Sigmoid colon (tissue), 7 donors: ENCODE results near the gene SH2B3. TPM values are rescaled to one million over a fixed set of nuclear protein-coding genes. Genes with fewer than 3 reads are reported as not detected.

Experiments
- DNase-seq: peaks from one replicate; pipeline ENCODE4 v3.0.0-alpha.2; 2019
- H3K27ac ChIP-seq, 4 donors: fragments of 200-600 bp; sonication (generic); one replicate each; pipeline ENCODE4 v1.5.1; 2016 to 2019; ENCODE audit warnings: mild to moderate bottlenecking in 1 of 4
- H3K27me3 ChIP-seq, 3 donors: fragments of 200-600 bp; sonication (generic); one replicate each; pipeline ENCODE4 v1.5.1; 2019; ENCODE audit warnings: mild to moderate bottlenecking in 1 of 3
- H3K36me3 ChIP-seq, 4 donors: fragments of 200-600 bp; sonication (generic); one replicate each; pipeline ENCODE4 v1.5.1; 2016 to 2019
- H3K4me1 ChIP-seq, 4 donors: fragments of 200-600 bp; sonication (generic); one replicate each; pipeline ENCODE4 v1.5.1; 2017 to 2019
- H3K4me3 ChIP-seq, 4 donors: fragments of 200-600 bp; sonication (generic); one replicate each; pipeline ENCODE4 v1.5.1; 2017 to 2019; ENCODE audit warnings: mild to moderate bottlenecking in 2 of 4, moderate library complexity in 1 of 4
- H3K9me3 ChIP-seq, 4 donors: fragments of 200-600 bp in 3 of 4; sonication (generic) in 3 of 4; one replicate each; pipeline versions ENCODE4 v1.5.1 to v1.6.1; 2013 to 2019
- CTCF ChIP-seq, 4 experiments: fragments of 450-650 bp in 3 of 4; fragments of 200-600 bp in 1 of 4; IDR thresholded peaks; one replicate each; pipeline ENCODE4 v1.5.1; 2016 to 2019; ENCODE audit warnings: antibody characterized with exemption in 4 of 4, mild to moderate bottlenecking in 3 of 4, moderate library complexity in 2 of 4
- EP300 ChIP-seq, 4 donors: sonication (generic); formaldehyde crosslinking; IDR thresholded peaks; one replicate each; pipeline ENCODE4 v1.6.1; 2017; ENCODE audit warnings: antibody characterized with exemption in 4 of 4
- POLR2A ChIP-seq, 2 donors: fragments of 450-650 bp; IDR thresholded peaks; one replicate each; pipeline ENCODE4 v1.6.1; 2016; ENCODE audit warnings: antibody characterized with exemption in 2 of 2, mild to moderate bottlenecking in 2 of 2, moderate library complexity in 2 of 2
- POLR2AphosphoS5 ChIP-seq, 4 donors: sonication (generic); formaldehyde crosslinking; IDR thresholded peaks; one replicate each; pipeline ENCODE4 v1.6.1; 2017; ENCODE audit warnings: antibody characterized with exemption in 4 of 4
- WGBS, 2 donors: extraction: QIAGEN DNeasy Blood & Tissue Kit; methylation state at CpG; one replicate each; pipeline ENCODE4 v1.1.7; 2013; 5-methylcytosine and 5-hydroxymethylcytosine counted together
- intact Hi-C: fragments of 100-400 bp; cut with DNase I; formaldehyde crosslinking; loops from one replicate; pipeline ENCODE4 v1.15.1; 2023
- polyA plus RNA-seq, 3 donors: library from polyadenylated mRNA; stranded (reverse); fragments of 200-250 nt; gene quantifications; one replicate each; pipeline ENCODE4 v1.2.3, GENCODE V29; 2013
- total RNA-seq, 4 donors: library from RNA; depleted of rRNA; stranded (reverse); fragments of >200 nt; gene quantifications; one replicate each; pipeline ENCODE4 v1.1.0, GENCODE V29; 2016
- donor health status: healthy with polysubstance abuse.
- donor health status: Bipolar disorder and iron deficiency.
- donor health status: healthy.

Gene SH2B3
- total and polyA plus RNA-seq, 7 donors = 10.4 to 32.5 (median 14.1) TPM

GRCh38 chr12:111494676-111495075, 89.0 kb downstream of the SH2B3 start:
- 79 to 93% methylated on average over 4 of the region's 4 CpGs for WGBS, 2 donors
- TF ChIP-seq CTCF (IDR thresholded peaks at IDR 0.05) (no peak), POLR2AphosphoS5 (IDR thresholded peaks at IDR 0.05) (no peak), POLR2A (IDR thresholded peaks at IDR 0.05) (no peak), EP300 (IDR thresholded peaks at IDR 0.05) (no peak)
- H3K36me3 ChIP-seq = peaks cover 4 to 86% (median 27%) of the 10 kb centered on the region in 4 donors
- no peak for DNase-seq
- H3K4me1 ChIP-seq = no peaks in the 10 kb centered on the region
- H3K4me3 ChIP-seq = no peak overlapping the region
- intact Hi-C loops = no loop called here
- H3K9me3 ChIP-seq = no peaks in the 10 kb centered on the region
- no peak overlapping the region for H3K27ac ChIP-seq
- no peaks in the 10 kb centered on the region for H3K27me3 ChIP-seq

Other genes starting within 250 kb of the SH2B3 start
- 1 to 10 TPM; 3.6 to 6.1 (median 5.2) TPM for gene PHETA1, start 36.8 kb upstream of the SH2B3 start, total RNA-seq
- 10 to 100 TPM; 16.8 to 21.6 (median 21.5) TPM for gene PHETA1, start 36.8 kb upstream of the SH2B3 start, polyA plus RNA-seq
- gene ATXN2, start 193.4 kb downstream of the SH2B3 start, total RNA-seq = 100 to 1,000 TPM in 1 of 4 donors, 10 to 100 TPM in 3; 42.5 to 119 (median 54.7) TPM
- 10 to 100 TPM in 2 of 3 donors, 1 to 10 TPM in 1; 6.5 to 24.3 (median 10.2) TPM for gene ATXN2, start 193.4 kb downstream of the SH2B3 start, polyA plus RNA-seq